K562 (cell line): ENCODE data around the gene KIF6. TPM values are rescaled to one million over a fixed set of nuclear protein-coding genes. Genes with fewer than 3 reads are reported as not detected.

ENCODE experiments used
- ATAC-seq: fragments of 200-7000 bp; cut with Tn5 transposase; 3 replicates; pipeline ENCODE4 v1.9.1; 2020; ENCODE audit warnings: moderate library complexity
- BruUV-seq: library from RNA; stranded (reverse); fragments of 400-500 nt; replicated peaks from 2 replicates; lab custom pipeline; 2021; lab: Mats Ljungman, UMichigan
- CTCF ChIA-PET: fragments of 300-600 bp; formaldehyde crosslinking; extraction: SDS; loops from one replicate; lab custom pipeline; 2021; ENCODE audit warnings: low intra/inter-chr PET ratio; lab: Yijun Ruan, JAX
- POLR2A ChIA-PET: fragments of 300-600, 350-650 bp; sonication (Branson Sonifier 250); formaldehyde crosslinking; extraction: SDS; loops from one replicate; lab custom pipeline; 2021; ENCODE audit warnings: antibody characterized with exemption, inconsistent platforms; lab: Yijun Ruan, JAX
- DNase-seq, 4 experiments: peaks; one replicate each; pipeline versions ENCODE4 v3.0.0 to v3.0.0-alpha.2; 2011 to 2018; ENCODE audit warnings: low spot score in 3 of 4, mixed read lengths in 3 of 4; ENCODE audit errors: extremely low read depth in 1 of 4
- FAIRE-seq: peaks from 2 replicates; lab custom pipeline; 2011; peaks lifted over from hg19 to GRCh38; lab: Jason Lieb, UNC
- H2AFZ ChIP-seq: 2 replicates; pipeline ENCODE4 v1.6.0; 2011; ENCODE audit warnings: low read depth, low read length, control low read depth, inconsistent platforms
- H3K27ac ChIP-seq: fragments of 200-600 bp; 3 replicates; pipeline ENCODE4 v1.8.0; 2011; ENCODE audit warnings: low read depth, mild to moderate bottlenecking, control low read depth, inconsistent platforms, low read length, moderate library complexity, mixed read lengths; ENCODE audit errors: extremely low read depth
- H3K27me3 ChIP-seq, 2 experiments: fragments of 300-600 bp in 1 of 2; 2 replicates in 1 of 2; 3 replicates in 1 of 2; pipeline versions ENCODE4 v1.6.0 to v1.8.0; 2011; ENCODE audit warnings: inconsistent platforms in 2 of 2, low read length in 2 of 2, mild to moderate bottlenecking in 1 of 2, mixed read lengths in 1 of 2, moderate library complexity in 1 of 2; ENCODE audit not compliant: control insufficient read depth in 2 of 2, insufficient read depth in 2 of 2
- H3K36me3 ChIP-seq: fragments of 300-600 bp; 3 replicates; pipeline ENCODE4 v1.8.0; 2011; ENCODE audit warnings: mild to moderate bottlenecking, low read length, inconsistent platforms; ENCODE audit not compliant: control insufficient read depth, insufficient read depth
- H3K4me1 ChIP-seq, 2 experiments: fragments of 200-600 bp in 1 of 2; replicated peaks in 1 of 2; 2 replicates in 1 of 2; 3 replicates in 1 of 2; pipeline versions ENCODE4 v1.5.1 to v1.8.0; 2011; ENCODE audit warnings: inconsistent platforms in 2 of 2, low read length in 2 of 2, mild to moderate bottlenecking in 1 of 2, mixed read lengths in 1 of 2, moderate library complexity in 1 of 2; ENCODE audit not compliant: control insufficient read depth in 2 of 2, insufficient read depth in 2 of 2
- H3K4me2 ChIP-seq: 2 replicates; pipeline ENCODE4 v1.6.1; 2011; ENCODE audit warnings: low read length, control low read depth, inconsistent platforms, mixed read lengths; ENCODE audit not compliant: insufficient read depth
- H3K4me3 ChIP-seq: fragments of 200-600 bp; sonication (generic), shearing (Covaris generic); 2 replicates; pipeline ENCODE4 v1.5.1; 2016; ENCODE audit warnings: control low read depth, inconsistent platforms
- H3K79me2 ChIP-seq: fragments of 200-600 bp; 3 replicates; pipeline ENCODE4 v1.8.0; 2011; ENCODE audit warnings: low read length, inconsistent platforms; ENCODE audit not compliant: control insufficient read depth, insufficient read depth
- H3K9ac ChIP-seq, 2 experiments: 2 replicates each; pipeline versions ENCODE4 v1.6.0 to v1.6.1; 2011; ENCODE audit warnings: low read depth in 2 of 2, low read length in 2 of 2, control low read depth in 1 of 2, inconsistent platforms in 1 of 2, mild to moderate bottlenecking in 1 of 2, mixed read lengths in 1 of 2; ENCODE audit not compliant: insufficient read depth in 1 of 2
- H3K9me1 ChIP-seq: one replicate; pipeline ENCODE4 v1.6.0; 2011; ENCODE audit warnings: inconsistent platforms, mild to moderate bottlenecking, low read length, moderate library complexity; ENCODE audit not compliant: control insufficient read depth, insufficient read depth
- H3K9me3 ChIP-seq: replicated peaks from 2 replicates; pipeline ENCODE4 v1.5.1; 2011; ENCODE audit warnings: low read depth, low read length, inconsistent platforms; ENCODE audit not compliant: control insufficient read depth, insufficient read depth
- H4K20me1 ChIP-seq: replicated peaks from 2 replicates; pipeline ENCODE4 v1.6.1; 2011; ENCODE audit warnings: low read length, inconsistent platforms, mixed read lengths; ENCODE audit not compliant: control insufficient read depth, insufficient read depth
- MAFK ChIP-seq: IDR thresholded peaks from 2 replicates; pipeline ENCODE4 v1.6.1; 2011; ENCODE audit warnings: low read length, improper control_type of control experiment
- RFX7 ChIP-seq: fragments of 250-450 bp; sonication (Bioruptor Pico); IDR thresholded peaks from 2 replicates; pipeline ENCODE4 v1.5.1; 2021; ENCODE audit warnings: mild to moderate bottlenecking
- ZNF695 ChIP-seq: fragments of 450-650 bp; formaldehyde crosslinking; IDR thresholded peaks from 2 replicates; pipeline ENCODE4 v1.4.0; 2020; ENCODE audit warnings: mild to moderate bottlenecking, moderate library complexity
- WGBS: fragments of 100-300 bp; shearing (Covaris generic); methylation state at CpG from one replicate; pipeline ENCODE4 v1.1.6; 2016; ENCODE audit warnings: low coverage, mixed read lengths; ENCODE audit not compliant: insufficient coverage; ENCODE audit errors: missing lambda C conversion rate; 5-methylcytosine and 5-hydroxymethylcytosine counted together
- in situ Hi-C: fragments of 300-500 bp; cut with MboI; formaldehyde crosslinking; loops from 4 replicates; pipeline ENCODE4 v1.15.0; 2018; ENCODE audit warnings: inconsistent platforms, mixed read lengths
- intact Hi-C: fragments of 100-400 bp; cut with micrococcal nuclease; formaldehyde crosslinking; loops from 2 replicates; pipeline ENCODE4 v1.14.2; 2022
- polyA plus RNA-seq, 8 experiments: library from polyadenylated mRNA; depleted of rRNA in 4 of 8; stranded (reverse) in 5 of 8; unstranded in 3 of 8; fragments of >200 nt; fragmentation: Nextera tagmentation in 2 of 8; fragmentation: Illumina TruSeq in 1 of 8; extraction: Ambion mirVana in 2 of 8; extraction: Trizol in 1 of 8; gene quantifications; 2 replicates each; pipeline versions ENCODE4 v1.2.1 to v1.2.3, GENCODE V29; 2011 to 2014; ENCODE audit warnings: inconsistent platforms in 1 of 8, missing spikeins in 1 of 8
- total RNA-seq, 7 experiments: library from RNA; depleted of rRNA in 6 of 7; stranded (reverse); fragments of >200 nt in 6 of 7; fragmentation: Illumina TruSeq in 2 of 7; extraction: Trizol in 2 of 7; gene quantifications; 2 replicates each; pipeline versions ENCODE4 v1.2.1 to v1.2.3, GENCODE V29; 2011 to 2021; ENCODE audit warnings: low replicate concordance in 1 of 7
- TF ChIP-seq, protein P1 (sequence below): fragments of 450-650 bp; IDR thresholded peaks from 2 replicates; pipeline ENCODE4 v1.6.1; 2016; ENCODE audit warnings: missing biosample characterization, missing genetic modification characterization
- TF ChIP-seq, protein P2 (sequence below): fragments of 250-450 bp; sonication (Bioruptor Pico); IDR thresholded peaks from 2 replicates; pipeline ENCODE4 v1.5.0; 2021
- TF ChIP-seq, protein P3 (sequence below): fragments of 200-600 bp; sonication (generic); IDR thresholded peaks from one replicate; pipeline ENCODE4 v1.6.1; 2012; ENCODE audit warnings: mild to moderate bottlenecking, low read depth, low read length, inconsistent platforms

KIF6 gene
- total and polyA plus RNA-seq, 9 of the 15 experiments (the other 6 are each of a cell fraction or from before 2014, with no cell fraction given): not detected

DNA sequence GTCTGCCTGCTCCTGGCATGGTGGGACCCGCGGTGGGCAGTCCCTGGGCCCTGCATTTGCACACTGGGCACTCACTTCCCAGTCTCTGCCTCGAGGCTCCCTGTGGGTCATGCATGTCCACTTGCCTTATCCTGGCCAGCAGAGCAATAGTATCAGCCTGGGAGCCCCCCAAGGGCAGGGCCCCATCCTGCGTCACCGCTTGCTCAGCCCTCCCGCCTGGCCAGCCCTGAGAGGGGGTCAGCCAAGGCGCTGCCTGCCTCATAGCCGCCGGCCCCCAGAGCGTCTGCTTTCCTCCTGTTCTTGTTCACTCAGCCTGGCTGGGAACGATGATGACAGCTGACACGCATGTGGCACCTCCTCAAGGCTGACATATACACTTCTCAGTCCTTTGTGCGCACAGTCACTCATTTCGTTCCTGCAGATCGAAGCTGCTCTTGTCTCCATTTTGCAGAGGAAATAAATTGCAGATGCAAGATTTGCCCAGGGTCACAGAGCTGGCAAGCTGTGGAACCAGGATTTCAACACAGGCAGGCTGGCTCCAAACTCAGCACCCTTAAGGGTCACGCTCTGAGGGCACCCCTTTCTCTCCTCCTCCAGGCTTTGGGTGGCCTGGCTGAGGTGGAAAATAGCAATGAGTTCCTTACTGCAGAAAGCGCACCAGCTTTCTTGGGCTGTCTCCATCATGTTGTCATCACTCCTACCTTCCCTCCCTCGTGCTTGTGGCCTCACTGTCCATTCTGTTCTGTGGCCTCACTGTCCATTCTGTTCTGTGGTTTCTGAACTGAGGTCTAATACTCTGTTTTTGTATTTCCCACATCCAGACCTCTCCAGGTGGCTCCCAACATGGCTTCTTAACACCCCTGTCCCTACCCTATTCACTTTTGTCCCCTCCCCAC lies 428.2 kb downstream of the KIF6 start:
- H3K9me1 ChIP-seq: peaks cover 4% of the 10 kb centered on the region
- H3K4me3 ChIP-seq: no peak overlapping the region
- FAIRE-seq: no peak
- in situ Hi-C loops: no loop called here
- ATAC-seq: no peak
- intact Hi-C loops: no loop called here
- no peak for DNase-seq
- ChIA-PET CTCF (no interaction called here), POLR2A (interaction anchor here (0.6 to 1.1 kb wide), 2 partner anchors 11 to 111 kb away, joined by 3 read pairs; no protein-coding TSS in a partner anchor)
- no peaks in the 10 kb centered on the region for H3K79me2 ChIP-seq
- WGBS: 9% methylated on average over 18 of the region's 18 CpGs
- no peak overlapping the region for H3K9ac ChIP-seq
- no peak overlapping the region for H2AFZ ChIP-seq
- peaks cover 21% of the 10 kb centered on the region for H4K20me1 ChIP-seq
- H3K27me3 ChIP-seq: peaks cover 55 to 74% of the 10 kb centered on the region in 2 experiments
- H3K9me3 ChIP-seq: no peaks in the 10 kb centered on the region
- no peaks in the 10 kb centered on the region for H3K36me3 ChIP-seq
- H3K4me2 ChIP-seq: no peak overlapping the region
- BruUV-seq: no TSS peak
- H3K4me1 ChIP-seq: peaks cover 0 to 9% of the 10 kb centered on the region in 2 experiments; a peak in 3 of 5 replicates
- no peak overlapping the region for H3K27ac ChIP-seq
- TF ChIP-seq, protein P1, sequence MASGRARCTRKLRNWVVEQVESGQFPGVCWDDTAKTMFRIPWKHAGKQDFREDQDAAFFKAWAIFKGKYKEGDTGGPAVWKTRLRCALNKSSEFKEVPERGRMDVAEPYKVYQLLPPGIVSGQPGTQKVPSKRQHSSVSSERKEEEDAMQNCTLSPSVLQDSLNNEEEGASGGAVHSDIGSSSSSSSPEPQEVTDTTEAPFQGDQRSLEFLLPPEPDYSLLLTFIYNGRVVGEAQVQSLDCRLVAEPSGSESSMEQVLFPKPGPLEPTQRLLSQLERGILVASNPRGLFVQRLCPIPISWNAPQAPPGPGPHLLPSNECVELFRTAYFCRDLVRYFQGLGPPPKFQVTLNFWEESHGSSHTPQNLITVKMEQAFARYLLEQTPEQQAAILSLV (tag): no peak
- TF ChIP-seq, protein P2, sequence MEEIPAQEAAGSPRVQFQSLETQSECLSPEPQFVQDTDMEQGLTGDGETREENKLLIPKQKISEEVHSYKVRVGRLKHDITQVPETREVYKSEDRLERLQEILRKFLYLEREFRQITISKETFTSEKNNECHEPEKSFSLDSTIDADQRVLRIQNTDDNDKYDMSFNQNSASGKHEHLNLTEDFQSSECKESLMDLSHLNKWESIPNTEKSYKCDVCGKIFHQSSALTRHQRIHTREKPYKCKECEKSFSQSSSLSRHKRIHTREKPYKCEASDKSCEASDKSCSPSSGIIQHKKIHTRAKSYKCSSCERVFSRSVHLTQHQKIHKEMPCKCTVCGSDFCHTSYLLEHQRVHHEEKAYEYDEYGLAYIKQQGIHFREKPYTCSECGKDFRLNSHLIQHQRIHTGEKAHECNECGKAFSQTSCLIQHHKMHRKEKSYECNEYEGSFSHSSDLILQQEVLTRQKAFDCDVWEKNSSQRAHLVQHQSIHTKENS (CRISPR knock-in tag): no peak
- no peak for TF ChIP-seq RFX7
- no peak for TF ChIP-seq ZNF695 (CRISPR knock-in tag)
- no peak for TF ChIP-seq MAFK
- TF ChIP-seq, protein P3, sequence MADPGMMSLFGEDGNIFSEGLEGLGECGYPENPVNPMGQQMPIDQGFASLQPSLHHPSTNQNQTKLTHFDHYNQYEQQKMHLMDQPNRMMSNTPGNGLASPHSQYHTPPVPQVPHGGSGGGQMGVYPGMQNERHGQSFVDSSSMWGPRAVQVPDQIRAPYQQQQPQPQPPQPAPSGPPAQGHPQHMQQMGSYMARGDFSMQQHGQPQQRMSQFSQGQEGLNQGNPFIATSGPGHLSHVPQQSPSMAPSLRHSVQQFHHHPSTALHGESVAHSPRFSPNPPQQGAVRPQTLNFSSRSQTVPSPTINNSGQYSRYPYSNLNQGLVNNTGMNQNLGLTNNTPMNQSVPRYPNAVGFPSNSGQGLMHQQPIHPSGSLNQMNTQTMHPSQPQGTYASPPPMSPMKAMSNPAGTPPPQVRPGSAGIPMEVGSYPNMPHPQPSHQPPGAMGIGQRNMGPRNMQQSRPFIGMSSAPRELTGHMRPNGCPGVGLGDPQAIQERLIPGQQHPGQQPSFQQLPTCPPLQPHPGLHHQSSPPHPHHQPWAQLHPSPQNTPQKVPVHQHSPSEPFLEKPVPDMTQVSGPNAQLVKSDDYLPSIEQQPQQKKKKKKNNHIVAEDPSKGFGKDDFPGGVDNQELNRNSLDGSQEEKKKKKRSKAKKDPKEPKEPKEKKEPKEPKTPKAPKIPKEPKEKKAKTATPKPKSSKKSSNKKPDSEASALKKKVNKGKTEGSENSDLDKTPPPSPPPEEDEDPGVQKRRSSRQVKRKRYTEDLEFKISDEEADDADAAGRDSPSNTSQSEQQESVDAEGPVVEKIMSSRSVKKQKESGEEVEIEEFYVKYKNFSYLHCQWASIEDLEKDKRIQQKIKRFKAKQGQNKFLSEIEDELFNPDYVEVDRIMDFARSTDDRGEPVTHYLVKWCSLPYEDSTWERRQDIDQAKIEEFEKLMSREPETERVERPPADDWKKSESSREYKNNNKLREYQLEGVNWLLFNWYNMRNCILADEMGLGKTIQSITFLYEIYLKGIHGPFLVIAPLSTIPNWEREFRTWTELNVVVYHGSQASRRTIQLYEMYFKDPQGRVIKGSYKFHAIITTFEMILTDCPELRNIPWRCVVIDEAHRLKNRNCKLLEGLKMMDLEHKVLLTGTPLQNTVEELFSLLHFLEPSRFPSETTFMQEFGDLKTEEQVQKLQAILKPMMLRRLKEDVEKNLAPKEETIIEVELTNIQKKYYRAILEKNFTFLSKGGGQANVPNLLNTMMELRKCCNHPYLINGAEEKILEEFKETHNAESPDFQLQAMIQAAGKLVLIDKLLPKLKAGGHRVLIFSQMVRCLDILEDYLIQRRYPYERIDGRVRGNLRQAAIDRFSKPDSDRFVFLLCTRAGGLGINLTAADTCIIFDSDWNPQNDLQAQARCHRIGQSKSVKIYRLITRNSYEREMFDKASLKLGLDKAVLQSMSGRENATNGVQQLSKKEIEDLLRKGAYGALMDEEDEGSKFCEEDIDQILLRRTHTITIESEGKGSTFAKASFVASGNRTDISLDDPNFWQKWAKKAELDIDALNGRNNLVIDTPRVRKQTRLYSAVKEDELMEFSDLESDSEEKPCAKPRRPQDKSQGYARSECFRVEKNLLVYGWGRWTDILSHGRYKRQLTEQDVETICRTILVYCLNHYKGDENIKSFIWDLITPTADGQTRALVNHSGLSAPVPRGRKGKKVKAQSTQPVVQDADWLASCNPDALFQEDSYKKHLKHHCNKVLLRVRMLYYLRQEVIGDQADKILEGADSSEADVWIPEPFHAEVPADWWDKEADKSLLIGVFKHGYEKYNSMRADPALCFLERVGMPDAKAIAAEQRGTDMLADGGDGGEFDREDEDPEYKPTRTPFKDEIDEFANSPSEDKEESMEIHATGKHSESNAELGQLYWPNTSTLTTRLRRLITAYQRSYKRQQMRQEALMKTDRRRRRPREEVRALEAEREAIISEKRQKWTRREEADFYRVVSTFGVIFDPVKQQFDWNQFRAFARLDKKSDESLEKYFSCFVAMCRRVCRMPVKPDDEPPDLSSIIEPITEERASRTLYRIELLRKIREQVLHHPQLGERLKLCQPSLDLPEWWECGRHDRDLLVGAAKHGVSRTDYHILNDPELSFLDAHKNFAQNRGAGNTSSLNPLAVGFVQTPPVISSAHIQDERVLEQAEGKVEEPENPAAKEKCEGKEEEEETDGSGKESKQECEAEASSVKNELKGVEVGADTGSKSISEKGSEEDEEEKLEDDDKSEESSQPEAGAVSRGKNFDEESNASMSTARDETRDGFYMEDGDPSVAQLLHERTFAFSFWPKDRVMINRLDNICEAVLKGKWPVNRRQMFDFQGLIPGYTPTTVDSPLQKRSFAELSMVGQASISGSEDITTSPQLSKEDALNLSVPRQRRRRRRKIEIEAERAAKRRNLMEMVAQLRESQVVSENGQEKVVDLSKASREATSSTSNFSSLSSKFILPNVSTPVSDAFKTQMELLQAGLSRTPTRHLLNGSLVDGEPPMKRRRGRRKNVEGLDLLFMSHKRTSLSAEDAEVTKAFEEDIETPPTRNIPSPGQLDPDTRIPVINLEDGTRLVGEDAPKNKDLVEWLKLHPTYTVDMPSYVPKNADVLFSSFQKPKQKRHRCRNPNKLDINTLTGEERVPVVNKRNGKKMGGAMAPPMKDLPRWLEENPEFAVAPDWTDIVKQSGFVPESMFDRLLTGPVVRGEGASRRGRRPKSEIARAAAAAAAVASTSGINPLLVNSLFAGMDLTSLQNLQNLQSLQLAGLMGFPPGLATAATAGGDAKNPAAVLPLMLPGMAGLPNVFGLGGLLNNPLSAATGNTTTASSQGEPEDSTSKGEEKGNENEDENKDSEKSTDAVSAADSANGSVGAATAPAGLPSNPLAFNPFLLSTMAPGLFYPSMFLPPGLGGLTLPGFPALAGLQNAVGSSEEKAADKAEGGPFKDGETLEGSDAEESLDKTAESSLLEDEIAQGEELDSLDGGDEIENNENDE: no peak
